GM19023 (cell line): ENCODE data around the gene ZCCHC4.

ENCODE experiments used
- ATAC-seq: cut with Tn5 transposase; IDR thresholded peaks from one replicate; pipeline ENCODE4 v1.9.1; 2021; ENCODE audit warnings: mild to moderate bottlenecking, moderate library complexity; ENCODE audit not compliant: unreplicated experiment

Gene ZCCHC4

DNA sequence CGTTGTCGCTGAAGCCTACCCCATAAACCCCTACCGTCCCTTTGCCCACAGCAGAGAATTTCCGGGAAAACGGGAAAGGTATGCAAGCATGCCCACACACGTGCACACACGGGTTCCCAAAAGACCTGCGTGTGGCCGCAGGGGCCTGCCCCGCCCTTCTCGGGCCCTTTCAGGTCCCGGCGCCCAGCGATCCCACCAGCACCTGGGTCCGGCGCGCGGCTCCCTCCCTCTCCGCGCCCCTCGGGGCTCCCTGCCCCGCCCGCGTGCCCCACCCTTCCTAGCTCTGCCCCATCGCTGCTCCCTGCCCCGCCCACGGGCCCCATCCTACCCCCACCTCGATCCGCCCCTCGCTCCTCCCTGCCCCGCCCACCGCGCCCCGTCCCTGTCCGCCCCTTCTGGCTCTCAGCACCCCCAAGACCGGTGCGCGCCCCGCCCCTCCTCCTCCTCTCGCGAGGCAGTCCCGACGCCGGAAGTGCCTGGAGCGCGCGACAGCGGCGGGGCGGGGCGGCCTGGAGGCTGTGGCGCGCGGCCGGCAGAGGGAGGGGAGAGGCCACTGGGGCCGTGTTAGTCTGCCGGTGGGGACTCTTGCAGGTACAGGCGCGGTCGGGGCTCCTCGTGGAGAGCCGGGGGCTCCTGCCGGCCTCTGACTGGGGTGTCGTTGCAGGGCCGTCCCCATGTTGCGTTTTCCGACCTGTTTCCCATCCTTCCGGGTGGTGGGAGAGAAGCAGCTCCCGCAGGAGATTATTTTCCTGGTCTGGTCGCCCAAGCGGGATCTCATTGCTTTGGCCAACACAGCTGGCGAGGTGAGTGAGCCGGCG lies 64.4 kb downstream of the ZCCHC4 start, which contains the start of gene ANAPC4:
Gene ANAPC4, plus strand, starts transcription at position 510 of the 818 bp plus-strand sequence. Its CDS starts 165 bp downstream, at position 675.
- peak; percentile 96 for ATAC-seq

DNA sequence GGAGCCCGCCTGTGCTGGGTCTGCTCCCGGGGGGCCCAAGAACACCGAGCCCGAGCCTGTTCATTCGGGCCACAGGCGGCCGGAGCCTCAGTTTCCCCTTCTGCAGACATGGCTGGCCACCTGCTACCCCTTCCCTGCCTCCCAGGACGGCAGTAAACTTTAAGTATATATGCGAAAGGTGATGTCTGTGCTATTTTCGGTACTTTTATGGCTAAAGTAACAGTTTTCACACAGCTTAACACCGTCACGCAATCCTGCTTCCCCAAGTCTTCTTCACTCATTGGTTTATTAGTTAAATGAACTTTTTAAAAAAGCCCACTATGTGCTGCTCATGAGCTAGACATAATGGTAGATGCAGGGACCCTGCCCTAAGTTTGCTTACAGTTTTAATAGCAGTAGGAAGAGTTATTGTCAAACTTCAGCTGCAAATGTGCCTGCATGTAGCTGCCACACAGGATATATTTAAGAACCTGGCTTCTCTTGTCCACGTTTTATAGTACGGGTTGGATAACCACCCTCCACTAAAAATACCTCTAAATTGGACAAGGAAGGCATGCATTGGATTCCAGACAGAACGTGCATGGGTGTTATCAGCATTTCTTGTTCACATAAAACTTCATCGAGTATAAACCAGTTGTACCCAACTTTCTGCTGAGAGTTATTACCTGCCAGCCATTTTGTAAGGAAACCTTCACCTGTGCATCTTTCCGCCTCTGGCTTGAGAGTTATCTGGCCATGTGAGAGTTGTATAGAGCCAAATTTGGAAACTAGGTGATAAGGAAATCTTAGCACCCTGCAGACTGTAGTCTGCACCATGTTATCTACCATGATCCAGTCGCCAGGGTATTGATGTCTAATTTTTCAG lies 65.2 kb downstream of the ZCCHC4 start:
- peak; percentile 2 for ATAC-seq

- ATAC-seq, result no peak
Measured at GRCh38 chr4:25378437-25378743, 65.8 kb downstream of the ZCCHC4 start.

GRCh38 chr4:25379591-25379990 lies 67.0 kb downstream of the ZCCHC4 start:
- no peak for ATAC-seq

GRCh38 chr4:25383647-25384046 lies 71.1 kb downstream of the ZCCHC4 start:
- ATAC-seq, result no peak

DNA sequence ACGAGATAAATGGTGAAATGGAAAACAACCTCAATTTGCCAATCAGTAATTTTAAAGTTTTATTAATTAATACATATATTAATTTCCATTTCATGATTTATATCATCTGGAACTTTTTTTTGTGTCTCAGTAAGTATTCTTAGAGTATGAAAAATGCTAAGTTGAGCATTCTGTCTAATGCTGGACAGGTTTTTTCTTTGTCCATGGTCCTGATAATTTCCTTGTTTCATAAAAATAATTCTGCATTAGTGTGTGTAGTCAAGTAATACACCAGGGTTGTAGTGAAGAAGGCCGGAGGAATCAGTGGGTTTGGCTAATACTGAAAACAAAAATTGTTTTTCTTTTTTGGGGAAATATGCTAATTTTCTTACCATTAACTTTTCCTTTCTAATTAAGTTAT lies 74.4 kb downstream of the ZCCHC4 start:
- ATAC-seq, result no peak

DNA sequence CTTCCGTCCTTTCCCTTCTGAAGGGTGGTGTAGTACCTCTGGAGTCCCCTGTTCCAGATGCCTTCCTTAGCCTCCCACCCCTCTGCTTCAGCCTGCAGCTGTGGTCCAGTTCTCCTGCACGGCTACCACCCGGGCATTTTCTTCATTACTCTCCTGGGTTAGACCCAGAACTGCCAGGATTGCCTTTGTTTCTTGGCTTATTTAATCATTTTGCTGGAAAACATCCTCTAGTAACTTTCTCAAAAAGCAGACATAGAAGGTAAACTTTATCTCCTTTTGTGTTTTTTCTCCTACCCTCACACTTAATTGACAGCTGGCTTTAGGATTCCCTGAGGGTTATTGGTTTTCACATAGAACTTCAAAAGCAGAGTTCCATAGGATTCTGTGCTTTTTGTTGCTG lies 84.7 kb downstream of the ZCCHC4 start:
- no peak for ATAC-seq

DNA sequence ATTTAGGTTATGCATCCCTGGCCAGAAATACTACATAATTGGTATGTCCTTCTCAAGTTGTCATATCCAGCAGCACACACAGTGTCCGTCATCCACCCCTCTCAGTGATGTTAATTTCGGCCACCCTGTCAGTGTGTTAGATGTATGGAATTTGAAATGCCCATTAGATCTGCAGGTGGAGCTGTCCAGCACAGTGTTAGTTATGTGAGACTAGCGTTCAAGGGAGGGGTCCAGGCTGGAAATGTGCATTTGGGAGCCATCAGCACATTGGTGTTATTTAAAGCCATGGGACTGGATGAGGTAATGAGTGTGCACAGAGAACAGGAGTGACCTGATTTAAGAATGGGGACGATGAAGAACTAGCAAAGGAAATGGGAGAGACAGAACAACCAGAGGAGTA lies 86.9 kb downstream of the ZCCHC4 start:
- no peak for ATAC-seq

DNA sequence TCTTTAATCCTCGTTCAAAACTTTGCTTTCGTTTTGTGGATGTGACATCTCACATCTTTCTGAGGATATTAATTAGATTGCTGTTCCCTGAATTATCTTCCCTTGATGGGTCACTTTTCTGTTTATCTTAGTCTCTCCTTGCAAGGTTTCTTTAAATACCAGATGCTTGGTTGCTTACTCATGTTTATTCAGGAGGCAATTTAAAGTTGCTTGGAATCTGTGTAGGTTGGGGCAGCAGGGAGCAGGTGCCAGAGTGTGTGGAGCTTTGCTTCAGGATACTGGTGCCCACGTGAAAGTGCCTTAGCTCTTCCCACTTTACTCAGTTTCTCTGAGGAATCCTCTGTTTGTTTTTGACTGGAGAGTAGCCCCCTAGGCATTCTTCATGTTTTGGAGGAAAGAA lies 88.5 kb downstream of the ZCCHC4 start:
- no peak for ATAC-seq

DNA sequence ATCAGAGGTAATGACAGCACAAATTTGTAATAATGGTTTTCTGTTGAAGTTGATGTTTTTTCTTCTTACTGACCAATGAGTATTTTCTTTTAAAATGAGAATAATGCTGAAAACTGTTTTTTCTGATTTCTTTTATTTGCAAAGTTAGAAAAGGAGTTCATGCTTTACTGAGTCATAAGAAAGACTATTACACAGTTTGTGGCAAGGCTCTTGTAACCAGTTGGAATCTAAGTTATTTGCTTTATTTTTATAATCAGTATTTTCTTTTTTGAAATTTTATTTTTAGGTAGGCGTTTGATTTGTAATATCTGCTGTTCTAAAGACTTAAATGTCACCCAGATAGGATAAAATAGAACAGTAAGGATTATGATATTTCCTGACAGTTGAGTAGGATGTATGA lies 89.9 kb downstream of the ZCCHC4 start:
- no peak for ATAC-seq

GRCh38 chr4:25403699-25404098 lies 91.1 kb downstream of the ZCCHC4 start:
- ATAC-seq, result no peak

DNA sequence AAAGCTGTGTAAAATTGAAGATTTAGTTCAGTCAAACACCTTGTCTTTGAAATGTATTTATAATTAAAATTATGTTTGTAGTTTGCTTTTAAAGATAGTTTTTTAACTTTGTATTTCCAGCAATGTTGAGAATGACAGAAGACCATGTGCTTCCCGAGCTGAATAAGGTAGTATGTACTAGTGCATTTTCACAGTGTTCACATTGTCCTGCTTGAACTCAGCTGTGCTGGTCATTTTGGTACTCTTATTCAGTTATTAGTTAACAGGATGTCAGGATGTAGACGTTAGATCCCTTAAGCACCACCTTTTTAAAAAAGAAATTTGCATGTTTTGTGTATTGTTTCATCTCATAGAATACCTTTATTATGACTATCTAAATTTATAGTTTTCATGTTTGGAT lies 92.9 kb downstream of the ZCCHC4 start:
- ATAC-seq, result no peak

DNA sequence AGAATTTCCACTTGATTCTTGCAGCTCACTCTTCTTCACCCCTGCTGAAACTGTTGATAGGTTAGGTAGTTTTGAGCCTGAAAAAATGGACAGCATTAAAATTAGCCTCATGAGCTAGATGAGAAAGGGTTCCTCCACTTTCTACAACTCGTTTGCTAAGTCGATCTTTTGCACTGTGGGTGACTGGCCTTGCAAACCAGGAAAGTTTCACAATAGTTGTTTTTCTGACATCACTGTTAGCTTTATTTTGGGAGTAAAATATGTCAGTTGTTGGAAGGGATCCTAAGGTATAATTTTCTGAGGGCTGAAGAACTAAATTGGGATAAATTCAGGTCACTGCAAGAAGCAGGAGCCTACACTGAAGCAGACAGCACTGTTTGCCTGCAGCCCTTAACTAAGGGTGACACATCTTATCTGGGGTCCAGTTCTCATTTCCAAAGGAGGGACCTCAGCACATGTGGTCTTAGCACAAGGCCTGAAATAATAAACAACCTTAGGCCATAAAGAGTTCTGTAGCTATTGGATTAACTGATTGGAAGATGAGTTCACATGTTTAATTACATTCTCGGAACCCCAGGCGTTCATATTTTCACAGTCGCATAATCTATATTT lies 93.6 kb downstream of the ZCCHC4 start:
- no peak for ATAC-seq

- ATAC-seq, result no peak
Measured at GRCh38 chr4:25410820-25411529, 98.4 kb downstream of the ZCCHC4 start.

GRCh38 chr4:25413261-25413660 lies 100.7 kb downstream of the ZCCHC4 start:
- ATAC-seq, result no peak

DNA sequence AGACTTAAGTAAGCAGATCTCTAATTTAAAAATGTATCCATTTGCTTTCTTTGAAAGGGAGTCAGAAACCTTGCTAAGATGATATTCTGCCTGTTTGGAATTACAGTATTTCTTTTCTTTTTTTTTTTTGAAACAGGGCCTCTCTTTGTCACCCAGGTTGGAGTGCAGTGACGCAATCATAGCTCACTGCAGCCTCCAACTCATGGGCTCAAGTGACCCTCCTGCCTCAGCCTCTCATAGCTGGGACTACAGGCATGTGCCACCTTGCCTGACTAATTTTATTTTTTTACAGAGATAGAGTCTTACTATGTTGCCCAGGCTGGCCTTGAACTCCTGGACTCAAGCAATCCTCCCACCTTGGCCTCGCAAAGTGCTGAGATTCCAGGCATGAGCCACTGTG lies 104.4 kb downstream of the ZCCHC4 start:
- no peak for ATAC-seq
